Trophoblast cell (in vitro differentiated cells and primary cell): ENCODE data around the gene ZPLD1. TPM values are rescaled to one million over a fixed set of nuclear protein-coding genes. Genes with fewer than 3 reads are reported as not detected.

ENCODE experiments used
- DNase-seq, 2 donors: peaks; one replicate each; pipeline ENCODE4 v3.0.0-alpha.2; 2016
- H2AFZ ChIP-seq: 2 replicates; pipeline ENCODE4 v1.6.1; 2013; ENCODE audit warnings: low read length, moderate library complexity, mild to moderate bottlenecking; ENCODE audit not compliant: insufficient read depth, poor library complexity
- H2AK5ac ChIP-seq: 2 replicates; pipeline ENCODE4 v1.6.1; 2013; ENCODE audit warnings: mild to moderate bottlenecking, low read length
- H2BK120ac ChIP-seq: 2 replicates; pipeline ENCODE4 v1.6.1; 2013; ENCODE audit warnings: low read length, mild to moderate bottlenecking, moderate library complexity; ENCODE audit not compliant: insufficient read depth, poor library complexity
- H2BK12ac ChIP-seq: 2 replicates; pipeline ENCODE4 v1.6.1; 2013; ENCODE audit warnings: mild to moderate bottlenecking, low read length, moderate library complexity
- H2BK5ac ChIP-seq: 2 replicates; pipeline ENCODE4 v1.6.1; 2013; ENCODE audit warnings: low read length, low read depth, moderate library complexity, mild to moderate bottlenecking; ENCODE audit not compliant: poor library complexity
- H3K14ac ChIP-seq: 2 replicates; pipeline ENCODE4 v1.6.1; 2013; ENCODE audit warnings: mild to moderate bottlenecking, low read length
- H3K18ac ChIP-seq: 2 replicates; pipeline ENCODE4 v1.6.1; 2013; ENCODE audit warnings: mild to moderate bottlenecking, low read length
- H3K23ac ChIP-seq: 2 replicates; pipeline ENCODE4 v1.6.1; 2013; ENCODE audit warnings: low read length
- H3K27ac ChIP-seq: 2 replicates; pipeline ENCODE4 v1.5.1; 2013; ENCODE audit warnings: low read depth, mild to moderate bottlenecking, inconsistent platforms, low read length, moderate library complexity
- H3K27me3 ChIP-seq: 2 replicates; pipeline ENCODE4 v1.6.1; 2013; ENCODE audit warnings: inconsistent platforms, mild to moderate bottlenecking, low read length, moderate library complexity; ENCODE audit not compliant: insufficient read depth
- H3K36me3 ChIP-seq, 2 experiments: 1 replicate in 1 of 2; 2 replicates in 1 of 2; pipeline ENCODE4 v1.6.1; 2013; ENCODE audit warnings: low read length in 2 of 2, mild to moderate bottlenecking in 2 of 2, moderate library complexity in 1 of 2; ENCODE audit not compliant: insufficient read depth in 2 of 2, control insufficient read depth in 1 of 2
- H3K4ac ChIP-seq: 2 replicates; pipeline ENCODE4 v1.6.1; 2013; ENCODE audit warnings: low read depth, mild to moderate bottlenecking, low read length, moderate library complexity
- H3K4me1 ChIP-seq, 2 experiments: 1 replicate in 1 of 2; 2 replicates in 1 of 2; pipeline ENCODE4 v1.6.1; 2013; ENCODE audit warnings: low read length in 2 of 2, mild to moderate bottlenecking in 2 of 2, moderate library complexity in 1 of 2; ENCODE audit not compliant: insufficient read depth in 2 of 2, control insufficient read depth in 1 of 2
- H3K4me2 ChIP-seq: 2 replicates; pipeline ENCODE4 v1.6.1; 2013; ENCODE audit warnings: inconsistent platforms, mild to moderate bottlenecking, low read length, moderate library complexity
- H3K4me3 ChIP-seq: 2 replicates; pipeline ENCODE4 v1.5.1; 2013; ENCODE audit warnings: mild to moderate bottlenecking, low read depth, low read length, inconsistent platforms
- H3K79me1 ChIP-seq: one replicate; pipeline ENCODE4 v1.6.1; 2013; ENCODE audit warnings: low read length
- H3K79me2 ChIP-seq: 2 replicates; pipeline ENCODE4 v1.6.1; 2013; ENCODE audit warnings: low read length, mild to moderate bottlenecking; ENCODE audit not compliant: control insufficient read depth, insufficient read depth, poor library complexity
- H3K9ac ChIP-seq: 2 replicates; pipeline ENCODE4 v1.6.1; 2013; ENCODE audit warnings: mild to moderate bottlenecking, low read length
- H3K9me3 ChIP-seq: 2 replicates; pipeline ENCODE4 v1.6.1; 2013; ENCODE audit warnings: low read depth, mild to moderate bottlenecking, control low read depth, inconsistent platforms, low read length; ENCODE audit not compliant: insufficient read depth
- H4K12ac ChIP-seq: 2 replicates; pipeline ENCODE4 v1.6.1; 2013; ENCODE audit warnings: low read depth, mild to moderate bottlenecking, low read length, moderate library complexity
- H4K8ac ChIP-seq: 2 replicates; pipeline ENCODE4 v1.6.1; 2013; ENCODE audit warnings: low read depth, mild to moderate bottlenecking, low read length, moderate library complexity
- H4K91ac ChIP-seq: one replicate; pipeline ENCODE4 v1.6.1; 2013; ENCODE audit warnings: low read depth, mild to moderate bottlenecking, low read length, moderate library complexity
- WGBS: extraction: QIAGEN DNeasy Blood & Tissue Kit; methylation state at CpG from one replicate; pipeline ENCODE4 v1.1.7; 2013; ENCODE audit warnings: missing lambda C conversion rate; ENCODE audit not compliant: insufficient read length, insufficient coverage; ENCODE audit errors: extremely low coverage; 5-methylcytosine and 5-hydroxymethylcytosine counted together
- polyA plus RNA-seq: library from polyadenylated mRNA; stranded (reverse); fragments of 200-250 nt; gene quantifications from 2 replicates; pipeline ENCODE4 v1.2.3, GENCODE V29; 2013

Gene ZPLD1
- polyA plus RNA-seq, result 0.01 and 0.03 TPM in 2 replicates

DNA sequence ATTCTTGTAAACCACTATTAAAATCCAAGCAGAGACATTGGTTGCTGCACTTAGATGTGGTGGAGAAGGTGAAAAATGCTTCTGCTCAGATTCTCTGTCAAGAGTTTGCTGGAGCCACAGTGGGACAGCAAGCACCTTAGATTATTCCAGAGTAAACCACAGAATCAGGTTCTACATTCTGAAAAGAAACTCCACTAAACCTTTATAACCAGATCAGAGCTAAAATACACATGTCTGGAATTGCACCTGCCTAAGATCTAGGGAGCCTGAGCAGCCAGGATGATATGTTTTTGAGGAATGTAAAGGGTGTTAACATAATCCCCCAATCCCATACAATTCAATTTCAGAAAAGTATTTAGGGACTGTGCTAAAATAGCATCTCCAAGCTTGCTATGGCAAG lies at the start of gene ZPLD1:
ZPLD1 (plus strand) TSS at position 301 of the 400 bp plus-strand sequence. CDS start 3,473 bp downstream, outside the sequence.
- Histone ChIP-seq H3K79me2 (no peaks in the 10 kb centered on the region), H2BK120ac (no peak within 1 kb of the TSS), H3K9me3 (no peaks in the 10 kb centered on the region), H2AK5ac (no peak within 1 kb of the TSS), H2BK5ac (no peak within 1 kb of the TSS), H3K14ac (no peak within 1 kb of the TSS), H3K18ac (no peak within 1 kb of the TSS), H4K8ac (no peak within 1 kb of the TSS), H3K27ac (no peak within 1 kb of the TSS), H3K4me3 (no peak within 1 kb of the TSS), H4K91ac (no peak within 1 kb of the TSS), H3K4ac (no peak within 1 kb of the TSS), H3K79me1 (no peaks in the 10 kb centered on the region), H3K27me3 (no peaks in the 10 kb centered on the region), H3K23ac (no peak within 1 kb of the TSS), H2BK12ac (no peak within 1 kb of the TSS), H3K4me2 (no peak within 1 kb of the TSS), H3K36me3 (no peaks in the 10 kb centered on the region), H2AFZ (no peak within 1 kb of the TSS), H3K9ac (no peak within 1 kb of the TSS), H3K4me1 (no peaks in the 10 kb centered on the region), H4K12ac (no peak within 1 kb of the TSS)
- DNase-seq, result no peak

- no peak overlapping the region for H2BK120ac ChIP-seq
- H2AFZ ChIP-seq, result no peak overlapping the region
- no CpG with 5 or more reads among the region's 7 CpGs for WGBS
- no peaks in the 10 kb centered on the region for H3K79me2 ChIP-seq
- no peak overlapping the region for H3K18ac ChIP-seq
- H3K9ac ChIP-seq, result no peak overlapping the region
- no peak overlapping the region for H3K14ac ChIP-seq
- no peak overlapping the region for H4K12ac ChIP-seq
- H2AK5ac ChIP-seq, result no peak overlapping the region
- no peak overlapping the region for H4K91ac ChIP-seq
- no peaks in the 10 kb centered on the region for H3K36me3 ChIP-seq
- no peak overlapping the region for H3K27ac ChIP-seq
- DNase-seq, result no peak
- no peak overlapping the region for H3K23ac ChIP-seq
- no peak overlapping the region for H4K8ac ChIP-seq
- H3K4ac ChIP-seq, result no peak overlapping the region
- H3K9me3 ChIP-seq, result no peaks in the 10 kb centered on the region
- H2BK12ac ChIP-seq, result no peak overlapping the region
- H3K4me3 ChIP-seq, result no peak overlapping the region
- no peaks in the 10 kb centered on the region for H3K79me1 ChIP-seq
- no peak overlapping the region for H3K4me2 ChIP-seq
- no peaks in the 10 kb centered on the region for H3K27me3 ChIP-seq
- H2BK5ac ChIP-seq, result no peak overlapping the region
- H3K4me1 ChIP-seq, result no peaks in the 10 kb centered on the region
Measured at GRCh38 chr3:102390171-102390864, 44.5 kb upstream of the ZPLD1 start.

DNA sequence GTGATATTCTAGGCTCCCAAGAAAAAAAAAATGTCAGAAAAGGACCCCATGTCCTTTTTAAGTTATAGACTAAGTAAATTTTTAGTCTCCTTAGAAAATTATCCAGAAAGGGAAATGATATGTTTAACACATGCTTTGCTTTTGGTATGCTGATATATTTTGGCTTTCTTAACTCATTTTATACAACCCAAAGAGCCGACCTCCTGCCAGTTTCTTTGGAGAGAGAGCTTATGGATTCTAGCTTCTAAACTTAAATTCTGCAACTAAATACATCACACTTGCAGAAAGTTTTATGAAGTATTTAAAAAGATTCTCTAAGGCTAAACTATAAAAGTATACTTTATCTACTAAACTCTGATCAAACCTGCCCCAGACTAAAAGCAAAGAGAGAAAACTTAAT lies 43.9 kb upstream of the ZPLD1 start:
- Histone ChIP-seq H2AFZ (no peak overlapping the region), H3K4me2 (no peak overlapping the region), H2BK12ac (no peak overlapping the region), H2BK5ac (no peak overlapping the region), H3K9ac (no peak overlapping the region), H3K14ac (no peak overlapping the region), H3K23ac (no peak overlapping the region), H3K9me3 (no peaks in the 10 kb centered on the region), H3K27ac (no peak overlapping the region), H3K36me3 (no peaks in the 10 kb centered on the region), H2BK120ac (no peak overlapping the region), H3K27me3 (no peaks in the 10 kb centered on the region), H4K12ac (no peak overlapping the region), H4K8ac (no peak overlapping the region), H3K79me2 (no peaks in the 10 kb centered on the region), H3K79me1 (no peaks in the 10 kb centered on the region), H3K4ac (no peak overlapping the region), H2AK5ac (no peak overlapping the region), H3K4me3 (no peak overlapping the region), H4K91ac (no peak overlapping the region), H3K18ac (no peak overlapping the region), H3K4me1 (no peaks in the 10 kb centered on the region)
- DNase-seq, result no peak
- no CpG with 5 or more reads among the region's 1 CpG for WGBS

- no peak overlapping the region for H2BK5ac ChIP-seq
- H3K14ac ChIP-seq, result no peak overlapping the region
- no peaks in the 10 kb centered on the region for H3K4me1 ChIP-seq
- no peak overlapping the region for H3K4me2 ChIP-seq
- H4K8ac ChIP-seq, result no peak overlapping the region
- H3K4ac ChIP-seq, result no peak overlapping the region
- H3K23ac ChIP-seq, result no peak overlapping the region
- WGBS, result no CpG with 5 or more reads among the region's 2 CpGs
- H3K9ac ChIP-seq, result no peak overlapping the region
- no peaks in the 10 kb centered on the region for H3K9me3 ChIP-seq
- no peak overlapping the region for H4K91ac ChIP-seq
- H2BK12ac ChIP-seq, result no peak overlapping the region
- no peaks in the 10 kb centered on the region for H3K36me3 ChIP-seq
- no peak overlapping the region for H4K12ac ChIP-seq
- H3K27me3 ChIP-seq, result no peaks in the 10 kb centered on the region
- DNase-seq, result no peak
- H3K79me1 ChIP-seq, result no peaks in the 10 kb centered on the region
- H2AK5ac ChIP-seq, result no peak overlapping the region
- H3K79me2 ChIP-seq, result no peaks in the 10 kb centered on the region
- no peak overlapping the region for H3K4me3 ChIP-seq
- H3K18ac ChIP-seq, result no peak overlapping the region
- H2AFZ ChIP-seq, result no peak overlapping the region
- no peak overlapping the region for H3K27ac ChIP-seq
- no peak overlapping the region for H2BK120ac ChIP-seq
Measured at GRCh38 chr3:102391491-102391890, 43.3 kb upstream of the ZPLD1 start.
